HG02798 (cell line): ENCODE data around the gene HELZ.
"Not testable (repeated sequence)": the region's sequence is repeated elsewhere in the genome, so short reads cannot be mapped to it uniquely, and the experiment has no call there.

Experiments
- ATAC-seq: cut with Tn5 transposase; IDR thresholded peaks from one replicate; pipeline ENCODE4 v1.9.1; 2021; ENCODE audit warnings: mild to moderate bottlenecking; ENCODE audit not compliant: unreplicated experiment, poor library complexity

HELZ gene

DNA sequence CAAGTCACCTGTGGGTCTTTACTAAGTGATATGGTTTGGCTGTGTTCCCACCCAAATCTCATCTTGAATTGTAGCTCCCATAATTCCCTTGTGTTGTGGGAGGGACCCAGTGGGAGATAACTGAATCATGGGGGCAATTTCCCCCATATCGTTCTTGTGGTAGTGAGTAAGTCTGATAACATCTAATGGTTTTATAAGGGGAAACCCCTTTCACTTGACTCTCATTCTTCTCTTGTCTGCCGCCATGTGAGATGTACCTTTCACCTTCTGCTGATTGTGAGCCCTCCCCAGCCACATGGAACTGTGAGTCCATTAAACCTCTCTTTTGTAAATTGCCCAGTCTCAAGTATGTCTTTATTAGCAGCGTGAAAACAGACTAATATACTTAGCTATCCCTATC lies 48.0 kb downstream of the HELZ start:
- not testable (repeated sequence) for ATAC-seq

DNA sequence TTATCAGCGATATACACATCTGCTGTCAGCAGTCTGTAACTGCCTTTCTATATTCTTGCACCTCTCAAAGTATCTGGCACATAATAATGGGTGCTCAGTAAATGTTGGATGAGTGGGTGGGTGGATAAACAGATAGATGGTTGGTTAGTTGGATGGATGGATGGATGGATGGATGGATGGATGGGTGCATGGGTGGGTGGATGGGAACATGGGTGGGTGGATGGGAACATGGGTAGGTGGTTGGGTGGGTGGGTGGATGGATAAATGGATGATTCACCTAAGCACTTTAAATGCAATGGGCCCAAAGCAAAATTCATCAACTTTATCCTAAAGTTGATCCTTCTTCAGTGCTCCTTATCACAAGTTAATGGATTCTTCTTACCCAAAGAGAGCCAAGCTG lies 48.6 kb downstream of the HELZ start:
- no peak for ATAC-seq

DNA sequence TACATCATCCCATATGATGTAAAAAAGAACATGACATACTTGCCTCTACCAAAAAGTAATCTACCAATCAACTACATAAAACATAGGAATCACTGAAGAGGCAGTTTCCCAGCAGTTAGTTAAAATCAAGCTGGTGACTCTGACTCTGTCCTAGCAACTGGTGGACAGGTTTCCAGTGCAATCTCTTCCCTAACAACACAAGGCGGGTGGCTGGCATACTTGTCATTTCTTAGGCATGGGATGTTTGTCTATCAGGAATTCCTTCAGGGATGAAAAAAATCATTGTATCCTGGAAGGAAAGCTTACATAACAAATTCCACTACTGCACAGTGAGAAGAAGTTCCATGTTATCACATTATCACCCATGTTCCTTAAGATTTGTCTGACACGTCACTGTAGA lies 50.9 kb downstream of the HELZ start:
- no peak for ATAC-seq

DNA sequence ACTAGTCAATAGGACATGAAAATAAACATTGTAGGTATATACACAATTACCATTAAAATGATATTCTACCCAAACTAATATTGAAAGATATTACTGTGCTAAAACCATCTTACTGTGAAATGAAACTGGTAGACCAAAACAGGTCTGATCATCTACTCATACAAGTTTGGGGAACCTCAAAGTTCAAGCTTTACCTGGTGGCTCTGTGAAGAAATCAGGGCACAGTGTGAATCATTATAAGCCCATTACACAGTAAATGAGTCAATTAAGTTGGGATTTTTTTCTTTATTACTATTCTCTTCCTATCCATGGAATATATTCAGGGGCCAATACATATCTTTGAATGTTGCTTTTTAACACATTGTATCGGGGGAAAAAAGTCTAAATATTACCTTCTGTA lies 57.1 kb downstream of the HELZ start:
- ATAC-seq, result no peak

DNA sequence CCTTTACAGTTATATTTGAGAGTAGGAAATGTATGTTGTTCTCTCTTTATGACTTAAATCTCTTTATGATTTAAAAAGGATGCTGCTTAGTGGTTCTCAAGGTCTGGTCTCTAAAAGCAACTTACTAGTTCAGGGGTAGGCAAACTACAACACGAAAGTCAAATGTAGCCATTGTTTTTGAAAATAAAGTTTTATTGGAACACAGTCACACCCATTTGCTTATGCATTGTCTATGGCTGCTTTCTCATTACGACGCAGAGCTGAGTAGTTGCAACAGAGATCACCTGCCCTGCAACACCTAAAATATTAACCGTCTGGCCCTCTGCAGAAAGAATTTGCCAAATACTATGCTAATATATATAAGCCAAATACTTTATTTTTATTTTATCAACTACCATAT lies 58.2 kb downstream of the HELZ start:
- ATAC-seq, result no peak

DNA sequence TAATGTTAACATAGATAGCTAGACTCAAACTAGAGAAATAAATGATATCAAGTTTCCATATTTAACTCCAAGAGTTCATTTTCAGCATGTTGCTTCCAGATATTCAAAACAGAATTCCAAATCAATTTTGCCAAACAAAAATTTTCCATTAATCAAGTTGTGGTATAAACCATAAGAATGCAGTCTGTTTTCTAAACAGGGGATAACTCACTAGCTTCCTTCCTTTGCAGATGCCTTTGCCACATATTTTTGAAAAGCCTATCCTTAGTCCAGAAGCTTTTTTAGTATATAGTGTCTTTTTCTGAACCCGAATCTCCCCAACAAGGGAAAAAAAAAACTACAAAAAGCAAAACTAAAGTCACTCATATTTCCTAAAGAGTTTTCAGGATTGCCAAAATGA lies 61.5 kb downstream of the HELZ start:
- ATAC-seq, result no peak

DNA sequence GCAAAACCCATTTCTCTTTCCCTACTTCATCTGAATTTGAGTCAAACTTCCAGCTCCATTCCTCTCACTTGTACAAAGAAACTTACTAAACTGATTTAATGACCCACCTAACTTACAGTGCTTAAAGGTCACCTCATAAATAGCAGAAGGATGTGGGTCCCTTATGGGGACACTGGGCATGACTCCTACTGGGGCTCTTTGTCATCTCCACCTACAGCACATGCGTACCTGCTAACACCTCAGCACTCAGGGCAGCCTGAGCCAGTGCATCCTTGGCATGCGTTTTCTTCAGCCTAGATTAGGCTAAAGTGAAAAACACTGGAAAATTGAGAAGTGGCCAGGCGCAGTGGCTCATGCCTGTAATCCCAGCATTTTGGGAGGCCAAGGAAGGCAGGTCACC lies 63.2 kb downstream of the HELZ start:
- ATAC-seq, result no peak

DNA sequence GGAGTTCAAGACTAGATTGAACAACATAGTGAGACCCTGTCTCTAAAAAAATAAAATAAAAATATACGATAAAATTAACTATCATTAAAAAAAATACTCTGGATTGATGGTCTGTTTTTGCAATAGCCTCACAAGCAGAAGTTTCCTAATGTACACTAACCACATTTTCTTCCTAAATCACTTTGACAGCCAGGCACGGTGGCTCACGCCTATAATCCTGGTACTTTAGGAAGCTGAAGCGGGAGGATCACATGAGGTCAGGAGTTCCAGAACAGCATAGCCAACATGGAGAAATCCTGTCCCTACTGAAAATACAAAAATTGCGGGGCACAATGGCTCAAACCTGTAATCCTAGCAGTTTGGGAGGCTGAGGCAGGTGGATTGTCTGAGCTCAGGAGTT lies 64.7 kb downstream of the HELZ start:
- no peak for ATAC-seq

DNA sequence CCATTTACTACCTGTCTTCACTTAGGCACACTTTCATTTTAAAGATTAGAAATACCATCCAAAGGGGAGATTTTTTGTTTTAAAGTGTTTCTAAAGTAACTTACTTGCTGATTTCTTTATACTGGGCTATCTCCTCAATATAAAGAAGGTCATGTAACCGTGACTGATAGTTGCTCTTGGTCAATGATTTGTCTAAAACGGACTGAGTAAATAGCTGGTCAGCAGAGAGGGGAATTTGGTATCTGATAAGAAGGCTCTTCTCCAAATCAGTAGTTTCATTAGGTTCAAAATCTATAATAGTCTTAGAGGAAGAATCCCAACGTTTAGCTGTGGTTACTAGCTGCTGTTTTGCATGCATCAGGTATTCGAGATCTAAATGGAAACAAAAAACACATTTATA lies 66.4 kb downstream of the HELZ start:
- ATAC-seq, result no peak

DNA sequence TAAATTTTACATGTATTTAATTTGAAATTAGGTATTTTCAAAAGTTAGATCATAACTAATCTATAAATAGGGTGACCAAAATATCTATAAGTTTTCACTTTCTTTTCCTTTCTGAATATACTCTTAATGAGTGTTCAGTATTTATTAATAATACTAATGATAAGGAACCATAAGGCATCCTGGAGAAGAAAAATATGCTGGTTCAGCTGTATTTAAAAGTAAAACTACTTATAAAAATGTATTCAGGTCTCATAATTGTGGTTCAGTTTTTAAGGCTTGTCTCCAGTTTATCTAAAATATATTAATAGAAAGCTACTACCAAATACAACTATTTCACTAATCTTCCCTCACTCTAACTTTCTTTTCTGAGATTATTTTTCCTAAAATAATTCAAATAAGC lies 67.3 kb downstream of the HELZ start:
- ATAC-seq, result no peak

DNA sequence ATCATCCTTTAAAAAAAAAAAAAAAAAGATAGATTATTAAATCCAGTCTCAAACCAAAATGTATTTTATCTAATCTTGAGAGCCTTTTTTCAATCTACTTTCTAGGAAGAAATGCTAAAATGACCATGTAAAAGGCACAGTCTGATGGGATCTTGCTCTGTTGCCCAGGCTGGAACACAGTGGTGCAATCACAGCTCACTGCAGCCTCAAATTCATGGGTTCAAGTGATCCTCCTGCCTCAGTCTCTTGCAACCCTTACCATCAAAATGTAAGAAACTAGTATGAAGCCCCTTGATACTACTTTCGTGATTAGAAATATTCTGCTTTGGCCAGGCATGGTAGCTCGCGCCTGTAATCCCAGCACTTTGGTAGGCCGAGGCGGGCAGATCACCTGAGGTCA lies 70.8 kb downstream of the HELZ start:
- ATAC-seq, result no peak

DNA sequence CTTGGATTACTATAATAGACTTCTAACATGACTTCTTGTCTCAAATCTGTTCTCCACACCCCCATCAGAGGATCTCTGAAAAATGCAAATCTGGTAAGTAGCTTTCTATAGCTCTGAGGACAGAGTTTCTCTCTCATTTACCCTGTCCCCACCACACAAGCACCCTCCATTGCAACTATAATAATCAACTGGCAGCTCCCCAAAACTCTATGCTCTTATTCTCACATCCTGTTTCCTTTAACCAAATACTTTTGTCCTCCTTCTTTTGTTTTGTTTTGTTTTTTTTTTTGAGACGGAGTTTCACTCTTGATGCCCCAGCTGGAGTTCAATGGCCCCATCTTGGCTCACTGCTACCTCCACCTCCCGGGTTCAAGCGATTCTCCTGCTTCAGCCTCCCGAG lies 73.4 kb downstream of the HELZ start:
- peak; percentile 98 for ATAC-seq

DNA sequence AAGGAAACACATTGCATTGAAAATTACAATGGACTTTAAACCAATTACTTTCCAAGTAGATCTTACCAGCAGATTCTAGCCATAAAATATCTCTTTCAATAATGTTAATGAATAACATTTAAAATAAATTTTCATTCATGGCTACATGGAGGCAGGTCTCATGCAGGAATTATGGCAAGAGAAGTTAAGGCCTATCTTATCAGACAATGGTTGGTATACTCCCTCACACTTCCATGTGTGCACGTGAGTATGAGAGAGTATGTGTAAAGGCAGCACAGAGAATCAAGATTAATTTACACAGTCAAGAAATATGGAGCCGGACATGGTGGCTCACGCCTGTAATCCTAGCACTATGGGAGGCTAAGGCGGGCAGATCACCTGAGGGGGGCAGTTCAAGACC lies 76.5 kb downstream of the HELZ start:
- no peak for ATAC-seq

DNA sequence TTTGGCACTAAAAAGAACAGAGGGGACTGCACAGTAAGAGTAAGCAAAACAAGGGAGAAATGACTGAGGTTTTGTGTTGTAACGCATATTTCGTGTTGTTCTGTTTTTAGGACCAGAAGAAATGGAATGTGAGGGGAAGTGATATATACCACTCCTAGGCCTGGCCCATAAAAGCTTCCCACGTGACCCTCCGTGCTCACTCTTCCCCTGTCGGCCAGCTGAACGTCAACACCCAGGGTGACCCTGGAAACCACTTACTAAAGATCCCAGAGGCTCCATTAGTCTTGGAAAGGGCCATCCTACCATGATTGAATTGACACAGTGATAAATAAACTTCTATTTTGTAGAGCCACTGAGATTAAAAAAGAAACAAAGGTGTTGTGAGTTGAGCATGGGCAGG lies 79.8 kb downstream of the HELZ start:
- no peak for ATAC-seq

DNA sequence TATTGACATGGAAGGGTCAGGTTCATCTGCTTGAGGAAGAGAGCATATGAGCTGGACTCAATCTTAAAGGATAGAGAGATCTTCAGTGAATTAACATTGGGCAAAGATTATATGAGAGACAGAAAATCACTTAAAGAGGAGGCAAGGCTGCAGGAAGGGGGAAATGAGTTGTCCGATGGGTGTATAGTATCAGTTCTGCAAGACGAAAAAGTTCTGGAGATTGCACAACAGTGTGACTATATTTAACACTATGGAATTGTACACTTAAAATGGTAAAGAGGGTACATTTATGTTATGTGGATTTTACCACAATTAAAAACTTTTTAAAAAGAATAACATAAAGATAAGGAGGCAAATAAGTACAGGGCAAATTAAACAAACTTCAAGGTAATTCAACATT lies 80.7 kb downstream of the HELZ start:
- no peak for ATAC-seq

DNA sequence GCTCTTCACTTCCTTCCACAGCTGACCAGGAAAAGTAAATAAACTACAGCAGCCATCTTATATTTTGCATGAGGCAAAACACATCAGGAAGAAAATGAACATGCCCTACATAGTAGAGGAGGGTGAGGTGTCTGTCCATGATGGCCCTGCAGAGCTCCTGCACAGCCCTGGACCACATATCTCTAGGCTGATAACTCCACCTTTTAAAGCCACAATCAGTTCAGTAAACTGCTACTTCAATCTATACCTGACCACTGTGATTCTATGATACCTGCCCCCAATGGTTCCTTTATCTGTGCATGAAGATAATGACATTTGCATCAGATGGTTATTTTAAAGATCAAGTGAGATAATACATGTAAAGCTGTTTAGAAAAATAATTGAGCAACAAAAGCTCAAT lies 82.2 kb downstream of the HELZ start:
- no peak for ATAC-seq

DNA sequence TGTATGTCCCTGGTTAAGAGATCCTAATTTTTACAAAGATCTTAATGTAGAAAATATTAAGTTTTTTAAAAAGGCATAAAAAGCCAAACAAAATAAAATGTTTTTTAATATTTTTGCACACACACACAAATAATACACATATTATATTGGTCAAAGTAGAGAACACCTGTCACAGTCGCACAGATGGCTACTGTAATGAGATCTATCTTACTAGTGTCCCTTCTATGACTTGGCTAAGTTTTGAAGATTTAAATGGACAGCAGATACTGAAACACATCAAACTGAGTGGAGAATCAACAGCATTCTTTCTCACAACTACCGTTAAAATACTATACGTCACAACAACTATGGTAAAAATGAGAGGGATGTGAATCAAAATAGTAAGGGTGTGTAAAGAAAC lies 83.4 kb downstream of the HELZ start:
- no peak for ATAC-seq

DNA sequence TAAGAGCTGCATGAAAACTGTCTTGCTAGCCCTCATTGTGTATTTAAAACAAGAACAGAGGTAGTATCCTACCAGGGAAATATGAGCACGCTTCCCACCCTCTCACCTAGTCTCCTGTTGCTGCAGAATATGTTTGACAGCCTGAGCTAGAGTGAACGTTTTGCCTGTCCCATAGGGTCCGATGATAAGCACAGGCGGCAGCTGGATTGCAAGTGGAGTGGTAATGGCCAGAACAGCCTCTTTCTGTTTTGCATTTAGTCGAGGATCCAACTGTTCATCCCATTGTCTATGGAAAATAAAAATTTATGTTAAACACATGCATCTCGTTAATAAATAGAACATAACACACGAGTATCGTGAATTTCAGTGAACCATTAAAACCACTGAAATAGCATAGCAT lies 84.2 kb downstream of the HELZ start:
- no peak for ATAC-seq

DNA sequence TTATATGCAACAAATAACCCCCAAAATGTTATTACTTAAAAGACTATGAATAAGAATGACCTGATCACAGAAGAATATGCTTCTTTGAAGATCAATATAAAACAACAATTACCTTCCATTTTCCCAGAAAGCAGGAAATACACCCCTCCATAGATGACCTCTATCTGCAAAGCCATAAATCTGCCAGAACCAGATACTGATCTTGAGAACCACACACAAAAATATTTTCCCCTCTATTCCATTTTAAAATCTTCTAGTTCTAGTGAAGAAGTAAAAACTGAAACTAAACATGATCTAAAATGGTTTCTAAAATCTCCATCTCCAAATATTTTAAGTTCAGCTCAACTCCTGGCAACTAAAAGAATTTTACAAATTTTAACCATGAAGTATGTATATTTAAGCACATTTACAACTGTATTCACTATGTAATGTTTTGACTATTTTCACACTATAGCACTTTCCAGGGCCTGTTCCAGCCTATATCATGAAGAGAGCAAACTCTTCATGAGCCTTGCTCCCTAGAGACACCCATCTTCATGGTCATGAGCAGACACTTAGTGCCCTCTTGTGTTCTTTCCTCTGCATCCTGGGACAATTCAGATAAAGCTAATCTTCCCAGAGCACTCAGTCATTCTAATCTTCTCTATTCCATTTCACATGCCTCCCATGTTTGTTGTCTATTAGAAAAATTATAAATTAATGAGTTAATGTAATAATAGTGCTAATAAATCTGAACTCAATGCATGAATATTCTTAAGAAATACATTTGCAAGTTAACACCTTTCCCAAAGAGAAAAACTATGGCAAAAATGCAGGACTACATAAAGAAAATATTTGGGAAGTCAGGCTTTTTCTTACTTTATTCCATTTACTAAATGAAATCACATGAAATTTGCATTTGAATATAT lies 87.0 kb downstream of the HELZ start:
- no peak for ATAC-seq

DNA sequence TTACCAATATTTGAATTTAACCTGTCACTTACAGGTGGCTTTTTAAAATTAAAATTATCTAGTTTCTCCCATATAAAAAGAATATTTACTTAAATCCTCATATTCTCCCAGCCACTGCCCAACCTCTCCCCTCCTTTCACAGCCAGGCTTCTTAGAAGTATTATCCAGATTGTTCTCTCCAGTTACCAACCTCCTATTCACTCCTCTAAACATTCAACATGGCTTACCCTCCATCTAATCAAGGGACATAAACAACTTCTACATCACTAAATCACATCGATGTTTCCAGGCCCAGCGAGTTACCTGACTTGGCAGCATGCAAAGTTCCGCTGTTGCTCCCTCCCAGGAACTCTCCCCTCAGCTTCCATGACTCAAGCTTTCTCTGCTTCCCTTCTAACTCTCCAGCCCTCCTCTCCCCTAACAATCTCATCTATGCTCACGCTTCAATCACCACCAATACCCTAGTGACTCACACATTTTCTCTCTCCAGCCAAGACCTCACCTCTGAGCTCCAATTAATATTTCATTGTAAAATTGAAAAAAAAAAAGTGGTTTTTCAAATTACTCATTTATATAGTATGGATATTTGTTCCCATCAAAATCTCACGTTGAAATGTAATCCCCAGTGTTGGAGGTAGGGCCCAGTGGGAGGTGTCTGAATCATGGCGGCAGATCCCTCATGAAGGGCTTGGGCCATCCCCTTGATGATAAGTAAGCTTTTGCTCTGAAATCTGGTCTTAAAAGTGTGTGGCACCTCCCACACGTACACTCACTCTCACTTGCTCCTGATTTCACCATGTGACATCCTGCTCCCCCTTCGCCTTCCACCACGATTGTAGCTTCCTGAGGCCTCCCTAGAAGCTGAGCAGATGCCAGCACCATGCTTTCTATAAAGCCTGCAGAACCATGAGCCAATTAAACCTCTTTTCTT lies 88.5 kb downstream of the HELZ start:
- no peak for ATAC-seq

DNA sequence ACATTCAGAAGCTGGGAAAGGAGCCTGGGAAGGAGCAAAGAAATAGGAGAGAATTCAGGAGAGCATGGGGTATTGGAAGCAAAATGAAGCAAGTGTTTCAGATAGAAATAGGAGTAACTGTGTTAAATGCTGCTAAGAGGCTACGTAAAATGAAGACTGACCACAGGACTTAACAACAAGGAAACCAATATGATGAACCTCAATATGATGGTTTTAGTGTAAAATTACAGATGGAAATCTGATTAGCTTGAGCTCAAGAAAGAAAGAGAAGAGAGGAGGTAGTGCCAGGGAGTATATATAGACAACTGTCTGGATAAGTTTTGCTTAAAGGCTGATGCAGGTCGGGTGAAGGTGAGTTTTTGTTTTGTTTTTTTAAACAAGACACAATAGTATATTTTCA lies 92.2 kb downstream of the HELZ start:
- ATAC-seq, result no peak
